NCI-H146 treated with DMSO at 0.1 percent for 48 hours (cell line): ENCODE measurements around the gene GLYATL1B.
"Not testable (repeated sequence)": the region's sequence is repeated elsewhere in the genome, so short reads cannot be mapped to it uniquely, and the experiment has no call there.

Source experiments
- DNase-seq: peaks from one replicate; lab custom pipeline; 2025; ENCODE audit not compliant: unreplicated experiment; lab: John Stamatoyannopoulos, UW

GLYATL1B gene

GRCh38 chr11:59095225-59095624 lies 9.1 kb downstream of the GLYATL1B start:
- not testable (repeated sequence) for DNase-seq

- not testable (repeated sequence) for DNase-seq
Observed at GRCh38 chr11:59095972-59096575, 10.0 kb downstream of the GLYATL1B start.

- peak; percentile 14 for DNase-seq
Observed at GRCh38 chr11:59097113-59097708, 11.1 kb downstream of the GLYATL1B start.

- DNase-seq = not testable (repeated sequence)
Observed at GRCh38 chr11:59097938-59098337, 11.8 kb downstream of the GLYATL1B start.

GRCh38 chr11:59102259-59102765 lies 16.2 kb downstream of the GLYATL1B start:
- DNase-seq = no peak

GRCh38 chr11:59106363-59107336 lies 20.5 kb downstream of the GLYATL1B start, which contains the start of gene FAM111B:
FAM111B (plus strand) TSS chr11:59107237; CDS start chr11:59109626, 2,389 bp downstream.
- DNase-seq = peak; percentile 94

GRCh38 chr11:59107721-59108120 lies 21.6 kb downstream of the GLYATL1B start:
- not testable (repeated sequence) for DNase-seq

GRCh38 chr11:59112494-59112893 lies 26.4 kb downstream of the GLYATL1B start:
- no peak for DNase-seq

GRCh38 chr11:59114344-59114743 lies 28.2 kb downstream of the GLYATL1B start:
- DNase-seq = no peak

GRCh38 chr11:59115553-59115952 lies 29.4 kb downstream of the GLYATL1B start:
- no peak for DNase-seq

- DNase-seq = no peak
Observed at GRCh38 chr11:59117774-59118173, 31.7 kb downstream of the GLYATL1B start.

- DNase-seq = no peak
Observed at GRCh38 chr11:59119826-59120225, 33.7 kb downstream of the GLYATL1B start.

- no peak for DNase-seq
Observed at GRCh38 chr11:59135648-59136461, 49.7 kb downstream of the GLYATL1B start.

- not testable (repeated sequence) for DNase-seq
Observed at GRCh38 chr11:59136551-59136950, 50.4 kb downstream of the GLYATL1B start.

GRCh38 chr11:59137190-59137589 lies 51.1 kb downstream of the GLYATL1B start:
- no peak for DNase-seq

GRCh38 chr11:59138643-59139042 lies 52.5 kb downstream of the GLYATL1B start:
- no peak for DNase-seq

- no peak for DNase-seq
Observed at GRCh38 chr11:59141191-59141590, 55.1 kb downstream of the GLYATL1B start.

- DNase-seq = no peak
Observed at GRCh38 chr11:59141673-59142460, 55.8 kb downstream of the GLYATL1B start.
